Esophagus mucosa (tissue), 1 donor: ENCODE measurements around the gene MRPL17. TPM values are rescaled to one million over a fixed set of nuclear protein-coding genes. Genes with fewer than 3 reads are reported as not detected.

Experiments used
- ATAC-seq: fragments of 200-7000 bp; cut with Tn5 transposase; one replicate; pipeline ENCODE4 v1.9.1; 2020
- total RNA-seq: library from RNA; stranded (reverse); gene quantifications from one replicate; pipeline ENCODE4 v1.2.4, GENCODE V29; 2023
- donor health status: DM: yes; HTN: yes; CAD: no.

MRPL17 gene
- total RNA-seq, 1 donor from 2014 or later: 37.1 TPM

GRCh38 chr11:6654281-6655019 lies 28.7 kb downstream of the MRPL17 start:
- ATAC-seq: no peak

- ATAC-seq: no peak
These were observed 29.5 kb downstream of the MRPL17 start for GRCh38 chr11:6653656-6654055.

- no peak for ATAC-seq
These were observed 30.0 kb downstream of the MRPL17 start for GRCh38 chr11:6653097-6653496.

GRCh38 chr11:6652182-6652581 lies 31.0 kb downstream of the MRPL17 start:
- ATAC-seq: no peak

- no peak for ATAC-seq
These were observed 32.2 kb downstream of the MRPL17 start for GRCh38 chr11:6650980-6651379.

GRCh38 chr11:6650104-6650503 lies 33.0 kb downstream of the MRPL17 start:
- no peak for ATAC-seq

GRCh38 chr11:6648501-6648900 lies 34.6 kb downstream of the MRPL17 start:
- ATAC-seq: no peak

- ATAC-seq: no peak
These were observed 35.3 kb downstream of the MRPL17 start for GRCh38 chr11:6647836-6648235.

GRCh38 chr11:6646918-6647679 lies 36.0 kb downstream of the MRPL17 start:
- peak; percentile 25 for ATAC-seq

- ATAC-seq: peak; percentile 28
These were observed 36.6 kb downstream of the MRPL17 start for GRCh38 chr11:6646576-6646917.

GRCh38 chr11:6646071-6646470 lies 37.1 kb downstream of the MRPL17 start:
- peak; percentile 22 for ATAC-seq

- ATAC-seq: no peak
These were observed 40.2 kb downstream of the MRPL17 start for GRCh38 chr11:6642957-6643356.

GRCh38 chr11:6640985-6641701 lies 42.0 kb downstream of the MRPL17 start:
- ATAC-seq: no peak

GRCh38 chr11:6640036-6640984 lies 42.8 kb downstream of the MRPL17 start:
- ATAC-seq: no peak

- no peak for ATAC-seq
These were observed 44.7 kb downstream of the MRPL17 start for GRCh38 chr11:6638429-6638828.

- ATAC-seq: no peak
These were observed 45.3 kb downstream of the MRPL17 start for GRCh38 chr11:6637871-6638270.

- no peak for ATAC-seq
These were observed 46.7 kb downstream of the MRPL17 start for GRCh38 chr11:6636480-6636879.

GRCh38 chr11:6635082-6635932 lies 47.8 kb downstream of the MRPL17 start:
- peak; percentile 46 for ATAC-seq

GRCh38 chr11:6634534-6634933 lies 48.6 kb downstream of the MRPL17 start:
- no peak for ATAC-seq

GRCh38 chr11:6633422-6634408 lies 49.4 kb downstream of the MRPL17 start:
- ATAC-seq: no peak
